HepG2 (cell line): Measurements from ENCODE around the gene KHNYN. TPM values are rescaled to one million over a fixed set of nuclear protein-coding genes. Genes with fewer than 3 reads are reported as not detected.

Experiments
- BCLAF1 ChIP-seq: fragments of 450-650 bp; IDR thresholded peaks from 2 replicates; pipeline ENCODE4 v1.6.1; 2017; ENCODE audit warnings: mild to moderate bottlenecking
- BORCS8-MEF2B ChIP-seq: sonication (generic); formaldehyde crosslinking; IDR thresholded peaks from 2 replicates; pipeline ENCODE4 v1.8.0; 2022; ENCODE audit warnings: mild to moderate bottlenecking, missing genetic modification reagents
- CEBPZ ChIP-seq: IDR thresholded peaks from 2 replicates; pipeline ENCODE4 v1.6.1; 2012; ENCODE audit warnings: low read length, improper control_type of control experiment
- GMEB1 ChIP-seq: sonication (generic); formaldehyde crosslinking; IDR thresholded peaks from 2 replicates; pipeline ENCODE4 v1.5.1; 2020; ENCODE audit warnings: missing genetic modification reagents, mild to moderate bottlenecking, borderline replicate concordance
- KDM5A ChIP-seq: fragments of 200-600 bp; sonication (generic); IDR thresholded peaks from 2 replicates; pipeline ENCODE4 v1.7.0; 2018; ENCODE audit warnings: antibody characterized with exemption, mild to moderate bottlenecking, low read length, borderline replicate concordance
- NFAT5 ChIP-seq: sonication (generic); formaldehyde crosslinking; IDR thresholded peaks from 2 replicates; pipeline ENCODE4 v1.4.0; 2020; ENCODE audit warnings: missing genetic modification reagents
- THRA ChIP-seq: sonication (generic); formaldehyde crosslinking; IDR thresholded peaks from 2 replicates; pipeline ENCODE4 v1.4.0; 2020; ENCODE audit warnings: missing genetic modification reagents, borderline replicate concordance
- U2AF1 ChIP-seq: fragments of 200-400 bp; formaldehyde crosslinking; optimal IDR thresholded peaks from 2 replicates; pipeline ENCODE3; 2017; ENCODE audit warnings: mild to moderate bottlenecking, low read depth, low read length
- ZNF782 ChIP-seq: sonication (generic); formaldehyde crosslinking; IDR thresholded peaks from 2 replicates; pipeline ENCODE4 v1.4.0; 2020; ENCODE audit warnings: missing genetic modification reagents, mild to moderate bottlenecking, borderline replicate concordance
- polyA plus RNA-seq, 8 experiments: library from polyadenylated mRNA; depleted of rRNA in 3 of 8; stranded (reverse) in 7 of 8; unstranded in 1 of 8; fragments of >200 nt; fragmentation: Illumina TruSeq in 4 of 8; extraction: Trizol in 4 of 8; gene quantifications; 2 replicates each; pipeline versions ENCODE4 v1.2.1 to v1.2.3, GENCODE V29; 2011 to 2016; ENCODE audit warnings: low read depth in 4 of 8, missing spikeins in 1 of 8, mixed read lengths in 1 of 8; ENCODE audit not compliant: insufficient read depth in 1 of 8
- total RNA-seq, 5 experiments: library from RNA; depleted of rRNA; stranded (reverse); fragments of >200 nt; fragmentation: Illumina TruSeq; extraction: Trizol; gene quantifications; 2 replicates each; pipeline ENCODE4 v1.2.3, GENCODE V29; 2016; ENCODE audit warnings: low read depth in 1 of 5

Gene KHNYN
- total and polyA plus RNA-seq, 2 of the 13 experiments (the other 11 are each of a cell fraction or from before 2014, with no cell fraction given) = 52.8 to 75.7 TPM

GRCh38 chr14:24430682-24431568, 1.2 kb downstream of the KHNYN start (continued):
- TF ChIP-seq CEBPZ = no peak
- TF ChIP-seq ZNF782 (CRISPR knock-in tag) = peak; percentile 65; the same call in 1 of the 2 replicates
- TF ChIP-seq BCLAF1 = no peak
- peak; percentile 52 for TF ChIP-seq U2AF1
- 0 out of 2 replicates have a peak, but pooled peaks have one; percentile 7 for TF ChIP-seq NFAT5
- no peak for TF ChIP-seq KDM5A
- no peak for TF ChIP-seq THRA (CRISPR knock-in tag)
- TF ChIP-seq GMEB1 (CRISPR knock-in tag) = 0 out of 2 replicates have a peak, but pooled peaks have one; percentile 15
- TF ChIP-seq BORCS8-MEF2B (CRISPR knock-in tag) = no peak
